ENCODE results near the gene ZNF107.

GRCh38 chr7:64666663-64667050 is 724 bp downstream of the ZNF107 start:
- TF ChIP-seq, protein P1, sequence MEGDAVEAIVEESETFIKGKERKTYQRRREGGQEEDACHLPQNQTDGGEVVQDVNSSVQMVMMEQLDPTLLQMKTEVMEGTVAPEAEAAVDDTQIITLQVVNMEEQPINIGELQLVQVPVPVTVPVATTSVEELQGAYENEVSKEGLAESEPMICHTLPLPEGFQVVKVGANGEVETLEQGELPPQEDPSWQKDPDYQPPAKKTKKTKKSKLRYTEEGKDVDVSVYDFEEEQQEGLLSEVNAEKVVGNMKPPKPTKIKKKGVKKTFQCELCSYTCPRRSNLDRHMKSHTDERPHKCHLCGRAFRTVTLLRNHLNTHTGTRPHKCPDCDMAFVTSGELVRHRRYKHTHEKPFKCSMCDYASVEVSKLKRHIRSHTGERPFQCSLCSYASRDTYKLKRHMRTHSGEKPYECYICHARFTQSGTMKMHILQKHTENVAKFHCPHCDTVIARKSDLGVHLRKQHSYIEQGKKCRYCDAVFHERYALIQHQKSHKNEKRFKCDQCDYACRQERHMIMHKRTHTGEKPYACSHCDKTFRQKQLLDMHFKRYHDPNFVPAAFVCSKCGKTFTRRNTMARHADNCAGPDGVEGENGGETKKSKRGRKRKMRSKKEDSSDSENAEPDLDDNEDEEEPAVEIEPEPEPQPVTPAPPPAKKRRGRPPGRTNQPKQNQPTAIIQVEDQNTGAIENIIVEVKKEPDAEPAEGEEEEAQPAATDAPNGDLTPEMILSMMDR (IDR thresholded peaks at IDR 0.05): no peak
- TF ChIP-seq POLR2A (IDR thresholded peaks at IDR 0.05) (no peak), POLR2AphosphoS5 (IDR thresholded peaks at IDR 0.05) (no peak), EP300 (IDR thresholded peaks at IDR 0.05) (no peak)
